ENCODE data around the gene DDX24.

Gene DDX24

GRCh38 chr14:94010625-94011024 is 70.4 kb downstream of the DDX24 start:
- no peak for DNase-seq (ENCODE audit: low spot score)

GRCh38 chr14:94009767-94010166 is 71.2 kb downstream of the DDX24 start:
- peak; percentile 38 for DNase-seq (ENCODE audit: low spot score)

- DNase-seq (ENCODE audit: low spot score): no peak
These were observed 72.8 kb downstream of the DDX24 start for GRCh38 chr14:94008234-94008633.

GRCh38 chr14:94005324-94006073 is 75.5 kb downstream of the DDX24 start:
- DNase-seq (ENCODE audit: low spot score): peak; percentile 55

GRCh38 chr14:94004015-94004414 is 77.0 kb downstream of the DDX24 start:
- no peak for DNase-seq (ENCODE audit: low spot score)

- DNase-seq (ENCODE audit: low spot score): no peak
These were observed 77.6 kb downstream of the DDX24 start for GRCh38 chr14:94003397-94003796.

- peak; percentile 87 for DNase-seq (ENCODE audit: low spot score)
These were observed 79.3 kb downstream of the DDX24 start for GRCh38 chr14:94001501-94002396.

GRCh38 chr14:94001016-94001415 is 80.0 kb downstream of the DDX24 start:
- no peak for DNase-seq (ENCODE audit: low spot score)

GRCh38 chr14:94000267-94000666 is 80.7 kb downstream of the DDX24 start:
- DNase-seq (ENCODE audit: low spot score): no peak

- DNase-seq (ENCODE audit: low spot score): no peak
These were observed 81.4 kb downstream of the DDX24 start for GRCh38 chr14:93999573-93999972.

GRCh38 chr14:93998871-93999403 is 82.1 kb downstream of the DDX24 start:
- DNase-seq (ENCODE audit: low spot score): no peak

All from iPS-NIHi11 (cell line).